Heart left ventricle (tissue), 16 donors: ENCODE data around the gene MAML1. TPM values are rescaled to one million over a fixed set of nuclear protein-coding genes. Genes with fewer than 3 reads are reported as not detected.

ENCODE experiments used
- ATAC-seq, 4 donors: fragments of 200-7000 bp; cut with Tn5 transposase; one replicate each; pipeline ENCODE4 v1.9.1; 2020 to 2022; ENCODE audit warnings: moderate library complexity in 4 of 4, mild to moderate bottlenecking in 3 of 4, moderate number of reproducible peaks in 1 of 4
- DNase-seq, 5 donors: peaks; one replicate each; pipeline ENCODE4 v3.0.0-alpha.2; 2020
- H3K27ac ChIP-seq, 12 donors: fragments of 200-600 bp; sonication (generic) in 4 of 12; one replicate each; pipeline versions ENCODE4 v1.5.0 to v1.8.0; 2016 to 2022; ENCODE audit warnings: mild to moderate bottlenecking in 2 of 12
- H3K27me3 ChIP-seq, 9 donors: fragments of 200-600 bp; sonication (generic) in 2 of 9; one replicate each; pipeline versions ENCODE4 v1.5.1 to v1.8.0; 2016 to 2022; ENCODE audit warnings: mild to moderate bottlenecking in 3 of 9
- H3K36me3 ChIP-seq, 9 donors: fragments of 200-600 bp; sonication (generic) in 2 of 9; one replicate each; pipeline versions ENCODE4 v1.5.0 to v1.8.0; 2018 to 2022; ENCODE audit warnings: mild to moderate bottlenecking in 2 of 9
- H3K4me1 ChIP-seq, 12 donors: fragments of 200-600 bp; sonication (generic) in 4 of 12; one replicate each; pipeline versions ENCODE4 v1.5.0 to v1.8.0; 2016 to 2022; ENCODE audit warnings: mild to moderate bottlenecking in 3 of 12
- H3K4me3 ChIP-seq, 12 donors: fragments of 200-600 bp; sonication (generic) in 4 of 12; one replicate each; pipeline versions ENCODE4 v1.5.0 to v1.8.0; 2017 to 2022; ENCODE audit warnings: mild to moderate bottlenecking in 9 of 12, moderate library complexity in 4 of 12
- H3K9me3 ChIP-seq, 12 donors: fragments of 200-600 bp; sonication (generic) in 4 of 12; one replicate each; pipeline versions ENCODE4 v1.5.0 to v1.8.0; 2016 to 2022; ENCODE audit warnings: mild to moderate bottlenecking in 1 of 12
- CTCF ChIP-seq, 12 donors: fragments of 200-600 bp; sonication (generic) in 4 of 12; IDR thresholded peaks; one replicate each; pipeline versions ENCODE4 v1.5.0 to v1.8.0; 2018 to 2022; ENCODE audit warnings: antibody characterized with exemption in 12 of 12, mild to moderate bottlenecking in 5 of 12
- POLR2A ChIP-seq, 2 donors: fragments of 450-650 bp; IDR thresholded peaks; one replicate each; pipeline ENCODE4 v1.6.1; 2017; ENCODE audit warnings: antibody characterized with exemption in 2 of 2, mild to moderate bottlenecking in 2 of 2, moderate library complexity in 2 of 2
- WGBS, 4 donors: extraction: QIAGEN DNeasy Blood & Tissue Kit in 2 of 4; methylation state at CpG; one replicate each; pipeline versions ENCODE4 v1.1.5 to v1.1.7; 2013 to 2018; 5-methylcytosine and 5-hydroxymethylcytosine counted together
- intact Hi-C, 10 donors: fragments of 100-400 bp; cut with DNase I; formaldehyde crosslinking; loops; one replicate each; pipeline versions ENCODE4 v1.11.1 to v1.14.2; 2022
- polyA plus RNA-seq, 2 donors: library from polyadenylated mRNA; stranded (reverse); fragments of 200-250 nt; gene quantifications; one replicate each; pipeline ENCODE4 v1.2.3, GENCODE V29; 2013
- total RNA-seq, 9 donors: library from RNA; depleted of rRNA in 2 of 9; stranded (reverse); fragments of >200 nt in 2 of 9; fragmentation: NEBNext Ultra II Directional in 3 of 9; extraction: Animal tissue kit (Norgen Biotek cat#: 25700) in 3 of 9; gene quantifications; one replicate each; pipeline versions ENCODE4 v1.1.0 to v1.2.4, GENCODE V29; 2016 to 2023
- donor health status: ischemic (EF 13 %, LVEDD 7.1; RV severe dilation, severe dysfunction).
- donor health status: healthy with polysubstance abuse.
- donor health status: DM: no; HTN: yes; CAD: no.
- donor health status: DM: no; HTN: no; CAD: no.
- donor health status: ischemic (EF 25% LVEDD 6.9; RV normal size, moderate dysfunction).
- donor health status: ischemic (EF 25% LVEDD 5.7; RV mildly dilated, moderate dysfunction).
- donor health status: healthy.
- donor health status: DM: yes; HTN: yes; CAD: no.
- donor health status: ischemic (EF 35%, LVEDD 5.7; RV mildly dilated, moderate dysfunction).
- donor health status: nonischemic (EF 11% LVEDD 7.7; RV severe dilation, severe dysfunction).
- donor health status: DM: yes; HTN: yes; CAD: no.
- donor health status: PGD.
- donor health status: ischemic (EF 29% LVEDD 5.4; RV normal size, mild dysfunction).
- donor health status: nonischemic (EF 23%, LVEDD 6.1; RV moderate dilation, normal function).

MAML1 gene
- total and polyA plus RNA-seq, 11 donors = 6.9 to 18.0 (median 11.8) TPM

DNA sequence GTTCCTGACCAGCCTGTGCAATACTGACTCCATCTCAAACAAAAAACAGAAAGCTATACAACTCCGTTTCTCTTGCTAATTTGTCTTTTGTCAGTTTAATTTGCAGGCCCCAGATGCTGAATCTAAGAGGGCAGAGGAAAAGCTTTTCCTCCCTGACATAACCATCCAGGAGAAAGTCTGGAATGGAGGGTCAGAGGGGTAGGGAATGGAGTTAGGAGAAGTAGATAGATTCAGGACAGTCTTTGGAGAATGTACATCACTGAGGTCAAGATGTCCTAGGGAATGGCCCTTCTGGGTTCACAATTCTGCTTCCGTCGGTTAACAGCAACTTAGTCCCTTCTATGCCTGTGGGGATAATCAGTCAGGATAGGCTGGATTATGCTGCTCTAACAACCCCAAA, 81.5 kb downstream of the MAML1 start:
- DNase-seq = no peak
- intact Hi-C loops = no loop called here
- no peaks in the 10 kb centered on the region for H3K9me3 ChIP-seq
- no peak for TF ChIP-seq CTCF (IDR thresholded peaks at IDR 0.05)
- TF ChIP-seq POLR2A (IDR thresholded peaks at IDR 0.05) = no peak
- H3K36me3 ChIP-seq = peaks cover 0 to 14% (median 4%) of the 10 kb centered on the region in 9 donors
- no peak for ATAC-seq
- no peaks in the 10 kb centered on the region for H3K27me3 ChIP-seq
- no peak overlapping the region for H3K4me3 ChIP-seq
- peaks cover 0 to 26% (median 20%) of the 10 kb centered on the region in 12 donors for H3K4me1 ChIP-seq
- WGBS, 4 donors = 85 to 87% (median 86%) methylated on average over 3 of the region's 3 CpGs
- H3K27ac ChIP-seq = no peak overlapping the region

DNA sequence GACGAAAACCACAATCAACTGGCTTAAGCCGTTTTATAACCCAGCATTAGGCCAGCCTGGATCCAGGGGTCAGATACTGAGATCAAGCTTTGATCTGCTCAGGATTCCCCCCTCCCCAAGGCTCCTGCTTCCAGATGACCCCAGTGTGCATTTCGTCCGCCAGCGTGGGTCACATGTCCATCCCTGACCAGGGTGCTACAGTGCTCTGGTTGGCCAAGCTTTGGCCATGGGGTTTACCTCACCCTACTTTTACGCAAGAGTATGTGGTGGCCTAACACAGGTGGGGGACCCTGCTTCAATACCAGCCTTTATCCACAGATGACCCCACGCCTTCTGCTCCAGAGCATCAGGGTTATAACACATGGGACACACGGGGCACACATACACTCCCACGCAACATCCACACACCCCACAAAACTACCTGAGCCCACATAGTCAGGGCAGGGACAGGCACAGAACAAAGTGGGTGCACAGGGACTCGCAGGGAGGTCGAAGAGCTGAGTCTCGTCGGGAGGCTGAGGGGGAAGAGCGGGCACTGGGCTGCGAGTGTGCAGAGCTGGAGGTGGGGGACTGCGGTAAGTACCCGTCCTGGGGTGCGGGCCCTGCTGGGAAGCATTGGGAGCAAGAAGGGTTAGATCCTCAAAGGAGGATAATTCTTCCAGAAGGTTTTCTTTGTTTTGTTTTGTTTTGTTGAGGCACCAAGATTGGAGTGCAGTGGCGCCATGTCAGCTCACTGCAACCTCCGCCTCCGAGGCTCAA, 83.0 kb downstream of the MAML1 start:
- DNase-seq (peak in 2 of 5 donors; percentile 12 to 23), ATAC-seq (no peak)
- intact Hi-C loops = no loop called here
- no peaks in the 10 kb centered on the region for H3K9me3 ChIP-seq
- 94 to 97% (median 95%) methylated on average over 21 of the region's 21 CpGs for WGBS, 4 donors
- peaks cover 9 to 40% (median 33%) of the 10 kb centered on the region in 12 donors for H3K4me1 ChIP-seq
- no peak overlapping the region for H3K27ac ChIP-seq
- no peaks in the 10 kb centered on the region for H3K27me3 ChIP-seq
- H3K4me3 ChIP-seq = no peak overlapping the region
- peaks cover 0 to 14% (median 4%) of the 10 kb centered on the region in 9 donors for H3K36me3 ChIP-seq
- TF ChIP-seq CTCF (IDR thresholded peaks at IDR 0.05) (no peak), POLR2A (IDR thresholded peaks at IDR 0.05) (no peak)

GRCh38 chr5:179816401-179816795, 83.8 kb downstream of the MAML1 start:
- peak in 2 of 5 donors; percentile 31 to 61 for DNase-seq

More at GRCh38 chr5:179816401-179816795, 83.8 kb downstream of the MAML1 start:
- peaks cover 0 to 14% (median 4%) of the 10 kb centered on the region in 9 donors for H3K36me3 ChIP-seq
- peak overlapping the region; percentile 22 to 63 (median 56) for H3K4me3 ChIP-seq
- H3K9me3 ChIP-seq = no peaks in the 10 kb centered on the region
- no peak for ATAC-seq
- peak overlapping the region in 7 of 12 donors; percentile 9 to 99 (median 72) for H3K27ac ChIP-seq
- intact Hi-C loops = no loop called here
- peaks cover 9 to 40% (median 33%) of the 10 kb centered on the region in 12 donors for H3K4me1 ChIP-seq
- 45 to 60% (median 56%) methylated on average over 23 of the region's 23 CpGs for WGBS, 4 donors
- no peaks in the 10 kb centered on the region for H3K27me3 ChIP-seq
- no peak for TF ChIP-seq POLR2A (IDR thresholded peaks at IDR 0.05)
- TF ChIP-seq CTCF (IDR thresholded peaks at IDR 0.05) = no peak
